ENCODE data around the gene SERPINA12. TPM values are rescaled to one million over a fixed set of nuclear protein-coding genes. Genes with fewer than 3 reads are reported as not detected.

The SERPINA12 gene
- total and polyA plus RNA-seq, 8 donors = 0.08 TPM; not detected in 7

DNA sequence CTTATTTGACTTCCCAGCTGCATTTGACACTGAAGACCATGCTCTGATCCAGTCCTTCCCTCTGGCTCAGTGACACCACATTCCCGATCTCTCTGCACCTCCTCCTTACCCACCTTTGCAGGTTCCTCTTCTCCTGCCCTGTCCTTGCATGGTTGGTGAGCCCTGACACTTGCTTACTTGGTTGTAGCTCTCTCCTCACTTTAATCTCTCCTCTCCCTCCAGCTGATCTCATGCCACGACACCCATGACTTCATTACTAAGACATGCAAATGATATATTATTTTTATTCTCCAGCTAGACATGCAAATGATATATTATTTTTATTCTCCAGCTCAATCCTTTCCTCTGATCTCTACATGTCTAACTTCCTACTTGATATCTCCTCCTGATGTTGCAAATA is 33.2 kb downstream of the SERPINA12 start, which contains the start of gene SERPINA9:
Gene SERPINA9 (minus strand): TSS at position 175 of the 400 bp plus-strand sequence. CDS start 6,357 bp downstream, outside the sequence.
- TF ChIP-seq POLR2AphosphoS5 (IDR thresholded peaks at IDR 0.05) (no peak), EP300 (IDR thresholded peaks at IDR 0.05) (no peak), POLR2A (IDR thresholded peaks at IDR 0.05) (no peak)
- TF ChIP-seq, protein P1, sequence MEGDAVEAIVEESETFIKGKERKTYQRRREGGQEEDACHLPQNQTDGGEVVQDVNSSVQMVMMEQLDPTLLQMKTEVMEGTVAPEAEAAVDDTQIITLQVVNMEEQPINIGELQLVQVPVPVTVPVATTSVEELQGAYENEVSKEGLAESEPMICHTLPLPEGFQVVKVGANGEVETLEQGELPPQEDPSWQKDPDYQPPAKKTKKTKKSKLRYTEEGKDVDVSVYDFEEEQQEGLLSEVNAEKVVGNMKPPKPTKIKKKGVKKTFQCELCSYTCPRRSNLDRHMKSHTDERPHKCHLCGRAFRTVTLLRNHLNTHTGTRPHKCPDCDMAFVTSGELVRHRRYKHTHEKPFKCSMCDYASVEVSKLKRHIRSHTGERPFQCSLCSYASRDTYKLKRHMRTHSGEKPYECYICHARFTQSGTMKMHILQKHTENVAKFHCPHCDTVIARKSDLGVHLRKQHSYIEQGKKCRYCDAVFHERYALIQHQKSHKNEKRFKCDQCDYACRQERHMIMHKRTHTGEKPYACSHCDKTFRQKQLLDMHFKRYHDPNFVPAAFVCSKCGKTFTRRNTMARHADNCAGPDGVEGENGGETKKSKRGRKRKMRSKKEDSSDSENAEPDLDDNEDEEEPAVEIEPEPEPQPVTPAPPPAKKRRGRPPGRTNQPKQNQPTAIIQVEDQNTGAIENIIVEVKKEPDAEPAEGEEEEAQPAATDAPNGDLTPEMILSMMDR (IDR thresholded peaks at IDR 0.05) = no peak

DNA sequence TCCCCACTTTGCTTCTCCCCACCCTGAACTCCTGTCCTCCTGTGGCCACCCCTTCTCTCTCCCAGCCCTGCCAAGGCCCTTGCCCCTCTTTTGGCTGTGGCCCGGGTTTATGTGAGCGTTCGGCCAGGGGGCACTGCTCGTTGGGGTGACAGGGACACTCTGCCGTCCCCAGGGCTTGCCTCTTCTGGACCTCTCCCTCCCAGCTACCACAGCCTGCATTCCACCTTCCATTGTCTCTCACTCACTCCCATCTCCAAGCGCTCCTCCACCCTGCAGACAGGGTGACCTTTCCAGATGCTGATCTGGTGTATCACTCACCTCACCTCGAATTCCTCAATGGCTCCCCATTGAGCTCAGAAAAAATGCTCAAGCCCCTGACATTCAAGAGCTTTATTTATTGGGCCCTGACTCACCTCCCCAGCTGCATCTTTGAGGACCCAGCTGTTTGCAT is 34.7 kb downstream of the SERPINA12 start:
- intact Hi-C loops (cut with DNase I; ENCODE audit: low total_unique reads) = no loop called here
- H3K4me3 ChIP-seq = no peak overlapping the region
- H3K27ac ChIP-seq = no peak overlapping the region
- TF ChIP-seq, protein P1 (IDR thresholded peaks at IDR 0.05) = no peak
- TF ChIP-seq EP300 (IDR thresholded peaks at IDR 0.05) (no peak), POLR2A (IDR thresholded peaks at IDR 0.05) (no peak), POLR2AphosphoS5 (IDR thresholded peaks at IDR 0.05) (no peak)
- peaks cover 0 to 24% (median 6%) of the 10 kb centered on the region in 3 donors for H3K27me3 ChIP-seq
- H3K9me3 ChIP-seq = peaks cover 2 to 22% (median 19%) of the 10 kb centered on the region in 4 donors
- H3K36me3 ChIP-seq = no peaks in the 10 kb centered on the region
- WGBS, 5 donors = 76 to 85% (median 79%) methylated on average over 7 of the region's 7 CpGs
- no peaks in the 10 kb centered on the region for H3K4me1 ChIP-seq
- no peak for DNase-seq

More for the DNA sequence above, 33.2 kb downstream of the SERPINA12 start, which contains the start of gene SERPINA9:
- H3K27ac ChIP-seq = no peak within 1 kb of the TSS
- H3K9me3 ChIP-seq = peaks cover 2 to 24% (median 21%) of the 10 kb centered on the region in 4 donors
- no peaks in the 10 kb centered on the region for H3K4me1 ChIP-seq
- WGBS, 5 donors = 56 to 73% (median 69%) methylated on average over 2 of the region's 2 CpGs
- H3K4me3 ChIP-seq = no peak within 1 kb of the TSS
- intact Hi-C loops (cut with DNase I; ENCODE audit: low total_unique reads) = no loop called here
- H3K36me3 ChIP-seq = no peaks in the 10 kb centered on the region
- H3K27me3 ChIP-seq = peaks cover 0 to 24% (median 6%) of the 10 kb centered on the region in 3 donors
- DNase-seq = no peak

DNA sequence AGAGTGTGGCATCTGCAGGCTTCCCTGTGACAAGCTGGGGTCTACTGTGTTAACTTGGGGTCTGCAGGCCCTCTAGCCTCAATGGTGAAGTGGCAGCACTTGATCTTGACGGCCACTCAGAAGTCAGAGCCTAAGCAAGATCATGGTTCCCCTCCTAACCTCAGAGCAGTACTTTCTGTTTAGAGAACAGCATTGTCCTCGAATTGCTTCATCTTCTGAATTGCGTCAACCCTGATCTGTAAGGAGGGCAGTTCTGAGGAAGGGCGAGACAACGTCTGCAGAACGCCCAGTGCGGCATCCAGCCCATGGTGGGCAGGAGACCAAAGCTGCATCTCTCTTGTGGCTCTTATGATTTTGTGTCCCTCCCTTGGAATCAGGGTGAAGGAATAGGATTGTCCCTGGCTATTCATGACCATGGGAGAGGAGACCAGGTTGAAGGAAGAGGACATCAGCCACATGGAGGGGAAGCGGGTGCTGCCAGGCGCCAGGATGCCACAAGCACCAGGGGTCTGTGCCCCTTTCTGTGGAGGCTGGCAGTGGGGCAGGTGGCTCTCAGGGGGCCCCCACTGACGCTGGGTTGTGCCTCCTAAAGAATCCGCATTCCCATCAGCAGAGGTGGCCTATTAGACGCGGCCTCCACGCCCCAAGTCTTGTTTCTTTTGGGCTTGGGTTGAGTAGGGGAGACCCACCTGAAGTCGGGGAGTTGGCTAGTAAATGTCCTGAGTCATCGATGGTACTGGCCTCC is 35.4 kb downstream of the SERPINA12 start:
- DNase-seq = no peak
- H3K27me3 ChIP-seq = peaks cover 0 to 24% (median 5%) of the 10 kb centered on the region in 3 donors
- peaks cover 2 to 15% (median 13%) of the 10 kb centered on the region in 4 donors for H3K9me3 ChIP-seq
- no peaks in the 10 kb centered on the region for H3K36me3 ChIP-seq
- no peaks in the 10 kb centered on the region for H3K4me1 ChIP-seq
- 82 to 89% (median 86%) methylated on average over 14 to 16 of the region's 16 CpGs for WGBS, 5 donors
- H3K4me3 ChIP-seq = no peak overlapping the region
- TF ChIP-seq EP300 (IDR thresholded peaks at IDR 0.05) = no peak
- TF ChIP-seq, protein P1 (IDR thresholded peaks at IDR 0.05) = no peak
- no peak for TF ChIP-seq POLR2A (IDR thresholded peaks at IDR 0.05)
- no peak for TF ChIP-seq POLR2AphosphoS5 (IDR thresholded peaks at IDR 0.05)
- intact Hi-C loops (cut with DNase I; ENCODE audit: low total_unique reads) = no loop called here
- no peak overlapping the region for H3K27ac ChIP-seq

DNA sequence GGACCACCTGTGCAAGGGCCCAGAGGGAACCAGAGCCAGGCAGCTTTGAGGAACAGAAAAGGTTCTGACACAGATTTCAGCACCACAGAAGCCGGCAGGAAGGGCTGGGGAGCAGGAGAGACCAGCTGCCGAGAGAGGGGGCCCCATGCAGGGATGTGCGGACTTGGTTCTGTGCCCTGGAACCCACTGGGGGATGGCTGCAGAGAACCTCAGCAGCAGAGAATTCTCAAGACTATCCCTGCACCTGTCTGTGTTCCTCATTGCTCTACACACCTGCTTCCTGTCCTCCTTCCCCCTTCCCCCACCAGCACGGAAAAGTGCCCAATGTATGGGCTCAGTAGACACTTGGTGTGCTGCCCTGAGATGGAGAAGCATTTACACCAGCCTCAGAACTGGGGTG is 36.4 kb downstream of the SERPINA12 start:
- Histone ChIP-seq H3K4me1 (no peaks in the 10 kb centered on the region), H3K9me3 (peaks cover 0 to 5% (median 4%) of the 10 kb centered on the region in 4 donors), H3K27ac (no peak overlapping the region), H3K4me3 (no peak overlapping the region), H3K27me3 (peaks cover 0 to 24% (median 3%) of the 10 kb centered on the region in 3 donors), H3K36me3 (no peaks in the 10 kb centered on the region)
- 43 to 72% (median 57%) methylated on average over 4 of the region's 4 CpGs for WGBS, 5 donors
- intact Hi-C loops (cut with DNase I; ENCODE audit: low total_unique reads) = no loop called here
- DNase-seq = no peak
- no peak for TF ChIP-seq POLR2A (IDR thresholded peaks at IDR 0.05)
- TF ChIP-seq POLR2AphosphoS5 (IDR thresholded peaks at IDR 0.05) = no peak
- TF ChIP-seq, protein P1 (IDR thresholded peaks at IDR 0.05) = no peak
- no peak for TF ChIP-seq EP300 (IDR thresholded peaks at IDR 0.05)

All from stomach (tissue), 9 donors.